ENCODE data around the gene WDR74. TPM values are rescaled to one million over a fixed set of nuclear protein-coding genes. Genes with fewer than 3 reads are reported as not detected.
"Not testable (repeated sequence)": the region's sequence is repeated elsewhere in the genome, so short reads cannot be mapped to it uniquely, and the experiment has no call there.

Gene WDR74
- total RNA-seq, 2 experiments from 2014 or later = 66.0 to 66.9 TPM

DNA sequence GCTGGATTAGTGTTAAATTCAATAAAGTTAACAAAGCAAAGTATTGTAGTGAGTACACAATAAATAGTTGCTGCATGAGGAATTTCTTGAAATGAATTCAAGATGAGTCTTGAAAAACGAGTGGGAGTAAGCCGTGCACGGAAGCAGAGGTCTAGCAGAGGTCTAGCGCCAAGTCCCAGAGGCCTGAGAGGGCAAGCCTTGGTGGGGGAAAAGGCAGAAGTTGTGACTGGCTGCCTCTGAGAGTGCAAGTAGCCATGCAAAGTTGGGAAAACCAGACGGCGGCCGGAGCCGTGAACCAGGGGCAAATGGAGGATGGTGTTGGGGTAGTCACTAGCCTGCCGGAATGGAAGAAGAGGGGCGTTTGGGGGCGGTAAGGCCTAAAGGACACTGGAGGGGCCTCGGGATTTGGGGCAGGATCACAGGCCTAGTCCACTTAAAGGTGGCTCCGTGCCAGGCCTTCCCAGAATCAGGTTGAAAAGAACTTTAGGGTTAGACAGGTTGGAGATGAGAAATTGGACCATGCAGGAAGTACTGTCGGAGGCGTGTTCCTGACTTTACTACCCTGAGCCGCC, 40.9 kb upstream of the WDR74 start:
- Mint-ChIP-seq H3K9me3 (ENCODE audit: insufficient read depth) (no peaks in the 10 kb centered on the region), H3K36me3 (ENCODE audit: low read depth) (peaks cover 55% of the 10 kb centered on the region), H3K27ac (peak overlapping the region; percentile 100), H3K4me1 (ENCODE audit: low read depth) (peaks cover 44% of the 10 kb centered on the region), H3K27me3 (ENCODE audit: low read depth) (no peaks in the 10 kb centered on the region), H3K4me3 (peak overlapping the region; percentile 100)
- ATAC-seq (peak; percentile 3), DNase-seq (no peak)
- POLR2A ChIA-PET = interaction anchor here (0.6 to 5.2 kb wide), 18 partner anchors 9 to 1455 kb away, joined by 3 to 114 read pairs (median 4); partner anchors contain the start of genes HNRNPUL2, NXF1, POLR2G and TAF6L
- CTCF ChIA-PET = interaction anchor here (0.9 to 3.9 kb wide), 13 partner anchors 17 to 323 kb away, joined by 3 to 46 read pairs (median 5); partner anchors contain the start of genes C11orf98, CSKMT, HNRNPUL2 and NXF1

- Mint-ChIP-seq H3K9me3 (ENCODE audit: insufficient read depth) (no peaks in the 10 kb centered on the region), H3K36me3 (ENCODE audit: low read depth) (peaks cover 50% of the 10 kb centered on the region), H3K27ac (peak overlapping the region; percentile 100), H3K27me3 (ENCODE audit: low read depth) (no peaks in the 10 kb centered on the region), H3K4me3 (peak overlapping the region; percentile 100), H3K4me1 (ENCODE audit: low read depth) (peaks cover 38% of the 10 kb centered on the region)
- ATAC-seq (no peak), DNase-seq (no peak)
- ChIA-PET POLR2A (interaction anchor here (0.5 to 4.8 kb wide), 5 partner anchors 8 to 111 kb away, joined by 3 to 114 read pairs (median 3); partner anchors contain the start of gene WDR74), CTCF (interaction anchor here (0.7 to 3.9 kb wide), 3 partner anchors 16 to 117 kb away, joined by 3 to 46 read pairs (median 18); partner anchors contain the start of gene TMEM179B)
Measured at GRCh38 chr11:62879235-62879978, 40.0 kb upstream of the WDR74 start.

DNA sequence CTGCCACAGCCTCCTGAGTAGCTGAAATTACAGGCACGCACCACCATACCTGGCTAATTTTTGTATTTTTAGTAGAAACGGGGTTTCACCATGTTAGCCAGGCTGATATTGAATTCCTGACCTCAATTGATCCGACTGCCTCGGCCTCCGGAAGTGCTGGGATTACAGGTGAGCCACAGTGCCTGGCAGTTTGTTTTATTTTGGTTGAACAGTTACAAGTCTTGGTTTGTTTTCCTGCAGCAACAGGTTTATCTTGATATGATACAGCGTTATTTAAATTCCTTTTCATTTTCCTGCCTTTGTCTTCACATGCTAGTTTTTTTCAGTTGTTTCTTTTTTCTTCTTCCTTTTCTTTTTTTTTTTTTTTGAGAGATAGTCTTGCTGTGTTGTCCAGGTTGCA, 37.3 kb upstream of the WDR74 start:
- H3K27me3 Mint-ChIP-seq (ENCODE audit: low read depth) = no peaks in the 10 kb centered on the region
- peaks cover 17% of the 10 kb centered on the region for H3K4me1 Mint-ChIP-seq (ENCODE audit: low read depth)
- H3K36me3 Mint-ChIP-seq (ENCODE audit: low read depth) = peaks cover 25% of the 10 kb centered on the region
- H3K4me3 Mint-ChIP-seq = no peak overlapping the region
- ChIA-PET CTCF (interaction anchor here (1.9 to 2.8 kb wide), 2 partner anchors 13 to 91 kb away, joined by 5 to 7 read pairs; no protein-coding TSS in a partner anchor), POLR2A (interaction anchor here (0.6 to 1.7 kb wide), 2 partner anchors 35 to 89 kb away, joined by 3 to 10 read pairs; partner anchors contain the start of gene TMEM179B)
- no peaks in the 10 kb centered on the region for H3K9me3 Mint-ChIP-seq (ENCODE audit: insufficient read depth)
- ATAC-seq = no peak
- no peak overlapping the region for H3K27ac Mint-ChIP-seq
- DNase-seq = no peak

- Mint-ChIP-seq H3K4me3 (no peak overlapping the region), H3K27ac (no peak overlapping the region), H3K36me3 (ENCODE audit: low read depth) (peaks cover 19% of the 10 kb centered on the region), H3K27me3 (ENCODE audit: low read depth) (no peaks in the 10 kb centered on the region), H3K4me1 (ENCODE audit: low read depth) (peaks cover 17% of the 10 kb centered on the region), H3K9me3 (ENCODE audit: insufficient read depth) (no peaks in the 10 kb centered on the region)
- ChIA-PET POLR2A (interaction anchor here (0.6 to 1.8 kb wide), 4 partner anchors 20 to 88 kb away, joined by 3 to 11 read pairs (median 6); partner anchors contain the start of gene TMEM179B), CTCF (interaction anchor here (0.7 to 4.2 kb wide), 5 partner anchors 12 to 89 kb away, joined by 3 to 20 read pairs (median 6); partner anchors contain the start of gene TMEM179B)
- no peak for ATAC-seq
- no peak for DNase-seq
Measured at GRCh38 chr11:62875698-62876478, 36.5 kb upstream of the WDR74 start.

DNA sequence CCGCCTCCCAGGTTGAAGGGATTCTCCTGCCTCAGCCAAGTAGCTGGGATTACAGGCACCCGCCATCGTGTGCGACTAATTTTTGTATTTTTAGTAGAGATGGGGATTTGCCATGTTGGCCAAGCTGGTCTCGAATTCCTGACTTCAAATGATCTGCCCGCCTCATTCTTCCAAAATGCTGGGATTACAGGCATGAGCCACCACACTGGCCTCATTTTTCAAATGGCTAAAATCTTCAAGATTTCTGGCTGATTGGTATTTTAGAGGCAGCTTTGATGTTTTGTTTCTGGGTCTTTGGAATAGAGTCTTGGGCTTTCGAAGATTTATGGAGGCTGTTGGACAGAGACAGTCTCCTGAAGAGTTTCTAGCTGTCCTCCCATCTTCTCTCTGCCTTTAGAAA, 35.5 kb upstream of the WDR74 start:
- Mint-ChIP-seq H3K4me3 (no peak overlapping the region), H3K36me3 (ENCODE audit: low read depth) (peaks cover 12% of the 10 kb centered on the region), H3K27me3 (ENCODE audit: low read depth) (no peaks in the 10 kb centered on the region), H3K9me3 (ENCODE audit: insufficient read depth) (no peaks in the 10 kb centered on the region), H3K27ac (no peak overlapping the region), H3K4me1 (ENCODE audit: low read depth) (peaks cover 9% of the 10 kb centered on the region)
- POLR2A ChIA-PET = interaction anchor here (1.7 to 3.3 kb wide), 3 partner anchors 19 to 34 kb away, joined by 10 to 12 read pairs (median 11); no protein-coding TSS in a partner anchor
- DNase-seq = no peak
- no peak for ATAC-seq
- CTCF ChIA-PET = interaction anchor here (1.2 to 4.2 kb wide), 4 partner anchors 11 to 88 kb away, joined by 4 to 20 read pairs (median 6); partner anchors contain the start of gene TMEM179B

DNA sequence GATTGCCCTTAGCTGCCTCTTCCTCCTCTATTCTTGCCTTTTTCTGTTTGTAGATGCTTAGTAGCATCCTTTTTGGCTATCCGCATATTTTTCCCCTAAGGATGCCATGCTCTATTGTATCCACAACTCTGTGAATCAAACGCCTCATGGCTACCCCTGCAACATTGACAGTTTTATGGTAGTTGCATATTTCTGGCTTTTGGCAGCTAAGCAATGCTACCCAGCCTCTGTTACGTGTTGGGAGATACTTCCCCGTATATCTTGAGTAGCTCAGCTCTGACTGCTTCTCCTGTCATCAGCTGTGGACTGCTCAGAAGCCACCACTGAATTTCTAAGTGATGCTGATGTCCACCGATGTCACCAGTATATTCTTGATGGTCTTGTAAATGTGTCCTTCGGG, 26.2 kb upstream of the WDR74 start:
- ChIA-PET POLR2A (interaction anchor here (0.6 to 5.9 kb wide), 4 partner anchors 10 to 25 kb away, joined by 3 to 68 read pairs (median 14); partner anchors contain the start of genes SLC3A2 and WDR74), CTCF (interaction anchor here (5.0 kb wide), 1 partner anchor 78 kb away, joined by 80 read pairs; the partner anchor contains the start of gene TMEM179B)
- H3K27ac Mint-ChIP-seq = no peak overlapping the region
- H3K36me3 Mint-ChIP-seq (ENCODE audit: low read depth) = no peaks in the 10 kb centered on the region
- no peaks in the 10 kb centered on the region for H3K9me3 Mint-ChIP-seq (ENCODE audit: insufficient read depth)
- no peaks in the 10 kb centered on the region for H3K27me3 Mint-ChIP-seq (ENCODE audit: low read depth)
- ATAC-seq (no peak), DNase-seq (no peak)
- peaks cover 27% of the 10 kb centered on the region for H3K4me1 Mint-ChIP-seq (ENCODE audit: low read depth)
- no peak overlapping the region for H3K4me3 Mint-ChIP-seq

DNA sequence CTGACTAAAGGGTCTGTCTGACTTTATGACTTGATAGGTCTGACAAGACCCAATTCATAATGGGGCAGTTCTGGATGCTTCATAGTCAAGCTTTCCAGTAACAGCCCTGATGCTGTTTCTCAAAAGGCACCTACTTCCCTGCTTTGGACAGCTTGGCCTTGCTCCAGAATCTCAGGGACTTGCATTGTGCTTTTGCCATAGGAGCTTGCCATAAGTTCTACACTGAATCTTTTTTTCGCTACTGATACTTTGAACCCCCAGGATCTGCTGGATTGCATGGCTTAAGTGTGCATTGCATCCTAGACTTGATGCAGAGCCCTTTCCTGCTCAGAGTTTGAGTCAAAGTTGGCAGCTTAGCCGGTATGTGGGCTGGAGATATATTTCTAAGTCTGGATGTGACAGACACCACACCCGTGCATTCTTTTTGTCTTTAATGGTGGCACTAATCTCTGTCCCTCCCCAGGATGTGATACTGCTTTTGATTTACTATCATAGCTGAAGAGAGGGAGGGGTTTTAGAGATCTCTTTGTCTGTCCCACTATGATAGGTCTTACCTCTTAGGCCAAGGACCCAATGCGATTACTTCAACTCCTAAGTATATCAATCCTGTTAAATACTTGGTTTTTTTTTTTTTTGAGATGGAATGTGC, 24.4 kb upstream of the WDR74 start:
- Mint-ChIP-seq H3K27ac (no peak overlapping the region), H3K27me3 (ENCODE audit: low read depth) (no peaks in the 10 kb centered on the region), H3K4me1 (ENCODE audit: low read depth) (peaks cover 41% of the 10 kb centered on the region), H3K4me3 (no peak overlapping the region), H3K36me3 (ENCODE audit: low read depth) (peaks cover 5% of the 10 kb centered on the region), H3K9me3 (ENCODE audit: insufficient read depth) (no peaks in the 10 kb centered on the region)
- ATAC-seq (no peak), DNase-seq (no peak)
- ChIA-PET CTCF (interaction anchor here (0.8 to 5.0 kb wide), 17 partner anchors 9 to 439 kb away, joined by 3 to 80 read pairs (median 4); partner anchors contain the start of genes C11orf98, CSKMT, SLC3A2 and TMEM179B), POLR2A (interaction anchor here (0.6 to 5.9 kb wide), 7 partner anchors 8 to 1034 kb away, joined by 3 to 68 read pairs (median 6); partner anchors contain the start of genes SLC3A2 and WDR74)

DNA sequence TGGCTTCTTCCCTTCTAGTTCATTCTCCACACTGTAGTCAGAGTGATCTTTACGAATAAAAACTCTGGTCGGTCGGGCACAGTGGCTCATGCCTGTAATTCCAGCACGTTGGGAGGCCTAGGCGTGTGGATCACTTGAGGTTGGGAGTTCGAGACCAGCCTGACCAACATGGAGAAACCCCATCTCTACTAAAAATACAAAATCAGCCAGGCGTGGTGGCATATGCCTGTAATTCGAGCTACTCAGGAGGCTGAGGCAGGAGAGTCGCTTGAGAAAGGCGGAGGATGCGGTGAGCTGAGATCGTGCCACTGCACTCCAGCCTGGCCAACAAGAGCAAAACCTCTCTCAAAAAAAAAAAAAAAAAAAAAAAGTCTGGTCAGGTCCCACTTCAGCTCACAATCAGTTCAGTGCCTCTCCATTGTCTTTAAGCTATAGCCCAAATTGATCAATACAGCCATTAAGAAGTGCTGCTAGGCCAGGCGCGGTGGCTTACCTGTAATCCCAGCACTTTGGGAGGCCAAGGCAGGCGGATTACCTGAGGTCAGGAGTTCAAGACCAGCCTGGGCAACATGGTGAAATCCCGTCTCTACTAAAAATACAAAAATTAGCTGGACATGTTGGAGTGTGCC, 22.3 kb upstream of the WDR74 start:
- H3K27me3 Mint-ChIP-seq (ENCODE audit: low read depth); DNase-seq; ATAC-seq; H3K9me3 Mint-ChIP-seq (ENCODE audit: insufficient read depth); H3K4me3 Mint-ChIP-seq; H3K36me3 Mint-ChIP-seq (ENCODE audit: low read depth): not testable (repeated sequence)
- ChIA-PET POLR2A (interaction anchor here (0.7 to 5.9 kb wide), 6 partner anchors 10 to 75 kb away, joined by 3 to 68 read pairs (median 4); partner anchors contain the start of genes SLC3A2, TMEM179B and WDR74), CTCF (interaction anchor here (0.7 to 5.0 kb wide), 13 partner anchors 13 to 437 kb away, joined by 3 to 80 read pairs (median 4); partner anchors contain the start of genes HNRNPUL2, NXF1, POLR2G and SLC3A2)
- Mint-ChIP-seq H3K27ac (peak overlapping the region; percentile 60), H3K4me1 (ENCODE audit: low read depth) (peaks cover 57% of the 10 kb centered on the region)

- ATAC-seq = no peak
- Mint-ChIP-seq H3K27ac (peak overlapping the region; percentile 67), H3K36me3 (ENCODE audit: low read depth) (peaks cover 10% of the 10 kb centered on the region), H3K4me3 (no peak overlapping the region), H3K27me3 (ENCODE audit: low read depth) (no peaks in the 10 kb centered on the region), H3K9me3 (ENCODE audit: insufficient read depth) (no peaks in the 10 kb centered on the region), H3K4me1 (ENCODE audit: low read depth) (peaks cover 63% of the 10 kb centered on the region)
- ChIA-PET POLR2A (interaction anchor here (1.1 to 5.9 kb wide), 5 partner anchors 9 to 75 kb away, joined by 3 to 68 read pairs (median 5); partner anchors contain the start of genes SLC3A2, TMEM179B and WDR74), CTCF (interaction anchor here (0.8 to 5.0 kb wide), 9 partner anchors 14 to 240 kb away, joined by 3 to 80 read pairs (median 4); partner anchors contain the start of genes NXF1, POLR2G and TMEM179B)
- DNase-seq = no peak
Measured at GRCh38 chr11:62860835-62861563, 21.6 kb upstream of the WDR74 start.

All from activated CD8-positive, alpha-beta T cell treated with anti-CD3 and anti-CD28 coated beads, Interleukin-2, amount 10 ng/mL, durations not matched to agents 7 days and 5 days (primary cell).